Cerebellar cortex (tissue), 1 donor: ENCODE data around the gene MAU2.
"Not testable (repeated sequence)": the region's sequence is repeated elsewhere in the genome, so short reads cannot be mapped to it uniquely, and the experiment has no call there.

ENCODE experiments used
- DNase-seq: peaks from one replicate; pipeline ENCODE4 v3.0.0-alpha.2; 2015; ENCODE audit warnings: low spot score

The MAU2 gene

GRCh38 chr19:19345970-19346369, 25.3 kb downstream of the MAU2 start:
- no peak for DNase-seq

GRCh38 chr19:19347401-19348110, 26.9 kb downstream of the MAU2 start:
- no peak for DNase-seq

- no peak for DNase-seq
Observed at GRCh38 chr19:19348266-19348665, 27.6 kb downstream of the MAU2 start.

GRCh38 chr19:19349365-19349764, 28.7 kb downstream of the MAU2 start:
- no peak for DNase-seq

- DNase-seq: not testable (repeated sequence)
Observed at GRCh38 chr19:19350756-19351155, 30.1 kb downstream of the MAU2 start.

GRCh38 chr19:19352823-19353222, 32.2 kb downstream of the MAU2 start:
- no peak for DNase-seq

GRCh38 chr19:19354007-19354406, 33.4 kb downstream of the MAU2 start:
- no peak for DNase-seq

- DNase-seq: no peak
Observed at GRCh38 chr19:19354932-19355331, 34.3 kb downstream of the MAU2 start.

GRCh38 chr19:19355606-19356139, 35.0 kb downstream of the MAU2 start:
- no peak for DNase-seq

- DNase-seq: no peak
Observed at GRCh38 chr19:19356500-19356899, 35.9 kb downstream of the MAU2 start.

GRCh38 chr19:19356901-19357566, 36.4 kb downstream of the MAU2 start:
- DNase-seq: no peak

GRCh38 chr19:19361075-19361594, 40.5 kb downstream of the MAU2 start:
- DNase-seq: peak; percentile 85

GRCh38 chr19:19362075-19362474, 41.4 kb downstream of the MAU2 start:
- DNase-seq: no peak

- peak; percentile 87 for DNase-seq
Observed at GRCh38 chr19:19366434-19367396, 46.1 kb downstream of the MAU2 start.

GRCh38 chr19:19368087-19368486, 47.5 kb downstream of the MAU2 start:
- DNase-seq: no peak

GRCh38 chr19:19371059-19371458, 50.4 kb downstream of the MAU2 start:
- no peak for DNase-seq

- DNase-seq: no peak
Observed at GRCh38 chr19:19372656-19373416, 52.2 kb downstream of the MAU2 start.

- no peak for DNase-seq
Observed at GRCh38 chr19:19379527-19379926, 58.9 kb downstream of the MAU2 start.

GRCh38 chr19:19380316-19380715, 59.7 kb downstream of the MAU2 start:
- DNase-seq: not testable (repeated sequence)

GRCh38 chr19:19381007-19381926, 60.6 kb downstream of the MAU2 start:
- DNase-seq: no peak
